ENCODE measurements around the gene DGCR6L.

The DGCR6L gene

DNA sequence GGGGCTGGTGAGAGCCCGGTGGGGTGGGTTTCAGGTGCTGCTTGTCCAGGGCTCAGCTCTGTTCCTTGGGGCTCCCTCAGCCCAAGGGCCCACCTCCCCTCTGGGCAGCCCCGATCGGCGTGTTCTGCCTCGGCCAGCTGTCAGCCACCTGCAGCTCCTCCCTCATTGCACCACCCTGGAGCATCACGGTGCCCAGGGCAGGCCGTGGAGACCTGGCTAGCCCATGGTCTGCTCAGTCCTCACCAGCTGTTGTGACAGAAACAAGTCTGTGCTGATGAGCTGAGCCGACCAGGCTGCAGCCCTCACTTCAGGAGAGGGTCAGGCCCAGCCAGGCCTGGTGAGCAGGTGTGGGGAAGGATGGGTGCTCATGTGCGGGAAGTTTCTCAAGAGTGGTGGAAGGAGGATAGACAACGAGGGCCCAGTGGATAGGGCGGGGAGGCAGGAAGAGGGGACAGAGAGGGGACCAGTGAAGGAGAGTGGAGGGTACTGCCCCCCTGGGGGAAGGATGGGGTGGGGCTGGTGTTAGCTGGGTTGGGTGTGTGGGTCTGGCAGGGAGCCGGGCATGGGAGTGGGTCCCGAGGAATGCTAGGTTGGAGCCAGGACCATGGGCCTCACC, 35.3 kb downstream of the DGCR6L start:
- no peak for ATAC-seq
- no peak for TF ChIP-seq BACH2 (CRISPR knock-in tag; IDR thresholded peaks at IDR 0.05; ENCODE audit: borderline replicate concordance)
- TF ChIP-seq, protein P1, sequence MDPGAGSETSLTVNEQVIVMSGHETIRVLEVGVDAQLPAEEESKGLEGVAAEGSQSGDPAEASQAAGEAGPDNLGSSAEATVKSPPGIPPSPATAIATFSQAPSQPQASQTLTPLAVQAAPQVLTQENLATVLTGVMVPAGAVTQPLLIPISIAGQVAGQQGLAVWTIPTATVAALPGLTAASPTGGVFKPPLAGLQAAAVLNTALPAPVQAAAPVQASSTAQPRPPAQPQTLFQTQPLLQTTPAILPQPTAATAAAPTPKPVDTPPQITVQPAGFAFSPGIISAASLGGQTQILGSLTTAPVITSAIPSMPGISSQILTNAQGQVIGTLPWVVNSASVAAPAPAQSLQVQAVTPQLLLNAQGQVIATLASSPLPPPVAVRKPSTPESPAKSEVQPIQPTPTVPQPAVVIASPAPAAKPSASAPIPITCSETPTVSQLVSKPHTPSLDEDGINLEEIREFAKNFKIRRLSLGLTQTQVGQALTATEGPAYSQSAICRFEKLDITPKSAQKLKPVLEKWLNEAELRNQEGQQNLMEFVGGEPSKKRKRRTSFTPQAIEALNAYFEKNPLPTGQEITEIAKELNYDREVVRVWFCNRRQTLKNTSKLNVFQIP (CRISPR knock-in tag; IDR thresholded peaks at IDR 0.05; ENCODE audit: borderline replicate concordance, low read depth), result no peak
- no peak for TF ChIP-seq SNAI2 (CRISPR knock-in tag; IDR thresholded peaks at IDR 0.05)
- TF ChIP-seq, protein P2, sequence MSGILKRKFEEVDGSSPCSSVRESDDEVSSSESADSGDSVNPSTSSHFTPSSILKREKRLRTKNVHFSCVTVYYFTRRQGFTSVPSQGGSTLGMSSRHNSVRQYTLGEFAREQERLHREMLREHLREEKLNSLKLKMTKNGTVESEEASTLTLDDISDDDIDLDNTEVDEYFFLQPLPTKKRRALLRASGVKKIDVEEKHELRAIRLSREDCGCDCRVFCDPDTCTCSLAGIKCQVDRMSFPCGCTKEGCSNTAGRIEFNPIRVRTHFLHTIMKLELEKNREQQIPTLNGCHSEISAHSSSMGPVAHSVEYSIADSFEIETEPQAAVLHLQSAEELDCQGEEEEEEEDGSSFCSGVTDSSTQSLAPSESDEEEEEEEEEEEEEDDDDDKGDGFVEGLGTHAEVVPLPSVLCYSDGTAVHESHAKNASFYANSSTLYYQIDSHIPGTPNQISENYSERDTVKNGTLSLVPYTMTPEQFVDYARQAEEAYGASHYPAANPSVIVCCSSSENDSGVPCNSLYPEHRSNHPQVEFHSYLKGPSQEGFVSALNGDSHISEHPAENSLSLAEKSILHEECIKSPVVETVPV (CRISPR knock-in tag; IDR thresholded peaks at IDR 0.05), result no peak
- TF ChIP-seq GLIS3 (CRISPR knock-in tag; IDR thresholded peaks at IDR 0.05), result no peak
- no peak for TF ChIP-seq ZC3H10 (CRISPR knock-in tag; IDR thresholded peaks at IDR 0.05)
- no peak for TF ChIP-seq ZNF8 (CRISPR knock-in tag; IDR thresholded peaks at IDR 0.05)
- TF ChIP-seq ZNF70 (CRISPR knock-in tag; IDR thresholded peaks at IDR 0.05), result no peak
- no peak for TF ChIP-seq ARNTL (CRISPR knock-in tag; IDR thresholded peaks at IDR 0.05; ENCODE audit: borderline replicate concordance, low read depth)
- no peak for TF ChIP-seq OSR1 (CRISPR knock-in tag; IDR thresholded peaks at IDR 0.05)
- TF ChIP-seq, protein P3, sequence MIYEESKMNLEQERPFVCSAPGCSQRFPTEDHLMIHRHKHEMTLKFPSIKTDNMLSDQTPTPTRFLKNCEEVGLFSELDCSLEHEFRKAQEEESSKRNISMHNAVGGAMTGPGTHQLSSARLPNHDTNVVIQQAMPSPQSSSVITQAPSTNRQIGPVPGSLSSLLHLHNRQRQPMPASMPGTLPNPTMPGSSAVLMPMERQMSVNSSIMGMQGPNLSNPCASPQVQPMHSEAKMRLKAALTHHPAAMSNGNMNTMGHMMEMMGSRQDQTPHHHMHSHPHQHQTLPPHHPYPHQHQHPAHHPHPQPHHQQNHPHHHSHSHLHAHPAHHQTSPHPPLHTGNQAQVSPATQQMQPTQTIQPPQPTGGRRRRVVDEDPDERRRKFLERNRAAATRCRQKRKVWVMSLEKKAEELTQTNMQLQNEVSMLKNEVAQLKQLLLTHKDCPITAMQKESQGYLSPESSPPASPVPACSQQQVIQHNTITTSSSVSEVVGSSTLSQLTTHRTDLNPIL (CRISPR knock-in tag; IDR thresholded peaks at IDR 0.05; ENCODE audit: low read depth), result no peak
- no peak for TF ChIP-seq CSDC2 (CRISPR knock-in tag; IDR thresholded peaks at IDR 0.05)

DNA sequence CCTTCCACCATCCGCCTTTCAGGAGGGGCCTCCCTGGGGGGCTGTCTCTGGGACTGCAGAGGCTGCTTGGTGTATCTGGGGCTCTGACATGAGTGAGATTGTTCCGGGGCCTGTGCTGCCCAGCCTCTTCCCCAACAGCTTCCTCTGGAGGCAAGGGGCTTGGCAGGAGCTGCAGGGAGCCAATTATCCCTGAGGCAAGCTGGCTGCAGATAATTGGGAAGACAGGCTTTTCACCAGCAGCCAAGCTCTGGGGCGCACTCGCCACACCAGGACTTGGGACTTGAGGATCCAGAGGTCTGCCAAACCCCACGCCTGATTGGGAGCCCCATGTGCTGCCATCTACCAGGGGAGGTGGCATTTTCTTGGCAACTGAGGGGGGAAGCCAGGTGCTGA, 36.2 kb downstream of the DGCR6L start:
- ATAC-seq, result no peak
- no peak for TF ChIP-seq ZNF70 (CRISPR knock-in tag; IDR thresholded peaks at IDR 0.05)
- TF ChIP-seq, protein P4, sequence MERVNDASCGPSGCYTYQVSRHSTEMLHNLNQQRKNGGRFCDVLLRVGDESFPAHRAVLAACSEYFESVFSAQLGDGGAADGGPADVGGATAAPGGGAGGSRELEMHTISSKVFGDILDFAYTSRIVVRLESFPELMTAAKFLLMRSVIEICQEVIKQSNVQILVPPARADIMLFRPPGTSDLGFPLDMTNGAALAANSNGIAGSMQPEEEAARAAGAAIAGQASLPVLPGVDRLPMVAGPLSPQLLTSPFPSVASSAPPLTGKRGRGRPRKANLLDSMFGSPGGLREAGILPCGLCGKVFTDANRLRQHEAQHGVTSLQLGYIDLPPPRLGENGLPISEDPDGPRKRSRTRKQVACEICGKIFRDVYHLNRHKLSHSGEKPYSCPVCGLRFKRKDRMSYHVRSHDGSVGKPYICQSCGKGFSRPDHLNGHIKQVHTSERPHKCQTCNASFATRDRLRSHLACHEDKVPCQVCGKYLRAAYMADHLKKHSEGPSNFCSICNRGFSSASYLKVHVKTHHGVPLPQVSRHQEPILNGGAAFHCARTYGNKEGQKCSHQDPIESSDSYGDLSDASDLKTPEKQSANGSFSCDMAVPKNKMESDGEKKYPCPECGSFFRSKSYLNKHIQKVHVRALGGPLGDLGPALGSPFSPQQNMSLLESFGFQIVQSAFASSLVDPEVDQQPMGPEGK (CRISPR knock-in tag; IDR thresholded peaks at IDR 0.05; ENCODE audit: borderline replicate concordance), result no peak
- TF ChIP-seq GLIS3 (CRISPR knock-in tag; IDR thresholded peaks at IDR 0.05), result no peak
- TF ChIP-seq SNAI2 (CRISPR knock-in tag; IDR thresholded peaks at IDR 0.05), result no peak
- no peak for TF ChIP-seq ZFP30 (CRISPR knock-in tag; IDR thresholded peaks at IDR 0.05)

DNA sequence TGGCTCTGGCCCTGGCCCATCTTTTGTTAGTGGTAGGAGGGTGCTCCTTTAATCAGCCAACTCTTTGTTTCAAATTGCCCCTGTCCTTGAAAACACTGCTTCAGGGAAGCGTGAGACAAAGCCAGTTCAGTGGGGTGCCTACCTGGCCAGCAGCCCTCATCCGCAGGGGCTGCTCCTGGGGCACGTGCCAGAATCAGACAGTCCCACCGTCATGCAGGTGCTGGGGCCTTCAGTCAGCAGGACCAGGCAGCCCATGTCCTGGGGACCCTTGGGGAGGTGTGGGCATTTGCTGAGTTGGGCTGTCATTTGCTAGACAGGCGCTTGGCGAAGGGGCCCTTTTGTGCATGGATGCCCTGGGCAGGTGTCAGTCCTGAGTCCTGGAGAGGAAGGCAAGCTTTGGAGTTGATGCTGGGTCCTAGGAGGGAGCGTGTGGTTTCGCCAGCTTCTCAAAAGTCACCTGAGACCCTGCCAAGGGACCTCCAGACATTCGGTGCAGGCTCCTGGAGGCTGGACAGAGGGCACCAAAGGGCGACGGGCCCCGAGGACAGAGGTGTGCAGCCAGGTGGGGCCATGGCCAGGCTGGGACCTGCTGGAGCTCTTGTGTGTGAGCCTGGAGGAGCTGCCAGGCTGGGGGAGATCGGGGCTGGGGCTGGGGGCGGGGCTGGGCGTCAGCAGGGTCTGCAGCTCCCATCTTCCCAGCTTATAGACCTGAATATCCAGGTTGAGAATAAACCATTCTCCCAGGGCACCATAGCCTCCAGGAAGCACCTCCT, 36.8 kb downstream of the DGCR6L start:
- no peak for ATAC-seq
- TF ChIP-seq TOX (CRISPR knock-in tag; IDR thresholded peaks at IDR 0.05; ENCODE audit: borderline replicate concordance), result no peak
- TF ChIP-seq, protein P4 (CRISPR knock-in tag; IDR thresholded peaks at IDR 0.05; ENCODE audit: borderline replicate concordance), result no peak
- TF ChIP-seq ESRRG (CRISPR knock-in tag; IDR thresholded peaks at IDR 0.05), result no peak
- TF ChIP-seq BACH2 (CRISPR knock-in tag; IDR thresholded peaks at IDR 0.05; ENCODE audit: borderline replicate concordance), result no peak
- no peak for TF ChIP-seq ISL1 (CRISPR knock-in tag; IDR thresholded peaks at IDR 0.05)
- no peak for TF ChIP-seq GLIS3 (CRISPR knock-in tag; IDR thresholded peaks at IDR 0.05)
- no peak for TF ChIP-seq ZNF565 (CRISPR knock-in tag; conservative IDR thresholded peaks at IDR 0.05; ENCODE audit: low read depth)
- TF ChIP-seq ARNTL (CRISPR knock-in tag; IDR thresholded peaks at IDR 0.05; ENCODE audit: borderline replicate concordance, low read depth), result no peak
- no peak for TF ChIP-seq SNAI2 (CRISPR knock-in tag; IDR thresholded peaks at IDR 0.05)
- TF ChIP-seq TCF4 (CRISPR knock-in tag; IDR thresholded peaks at IDR 0.05; ENCODE audit: borderline replicate concordance), result no peak
- TF ChIP-seq ZFP3 (CRISPR knock-in tag; IDR thresholded peaks at IDR 0.05), result no peak
- TF ChIP-seq, protein P5, sequence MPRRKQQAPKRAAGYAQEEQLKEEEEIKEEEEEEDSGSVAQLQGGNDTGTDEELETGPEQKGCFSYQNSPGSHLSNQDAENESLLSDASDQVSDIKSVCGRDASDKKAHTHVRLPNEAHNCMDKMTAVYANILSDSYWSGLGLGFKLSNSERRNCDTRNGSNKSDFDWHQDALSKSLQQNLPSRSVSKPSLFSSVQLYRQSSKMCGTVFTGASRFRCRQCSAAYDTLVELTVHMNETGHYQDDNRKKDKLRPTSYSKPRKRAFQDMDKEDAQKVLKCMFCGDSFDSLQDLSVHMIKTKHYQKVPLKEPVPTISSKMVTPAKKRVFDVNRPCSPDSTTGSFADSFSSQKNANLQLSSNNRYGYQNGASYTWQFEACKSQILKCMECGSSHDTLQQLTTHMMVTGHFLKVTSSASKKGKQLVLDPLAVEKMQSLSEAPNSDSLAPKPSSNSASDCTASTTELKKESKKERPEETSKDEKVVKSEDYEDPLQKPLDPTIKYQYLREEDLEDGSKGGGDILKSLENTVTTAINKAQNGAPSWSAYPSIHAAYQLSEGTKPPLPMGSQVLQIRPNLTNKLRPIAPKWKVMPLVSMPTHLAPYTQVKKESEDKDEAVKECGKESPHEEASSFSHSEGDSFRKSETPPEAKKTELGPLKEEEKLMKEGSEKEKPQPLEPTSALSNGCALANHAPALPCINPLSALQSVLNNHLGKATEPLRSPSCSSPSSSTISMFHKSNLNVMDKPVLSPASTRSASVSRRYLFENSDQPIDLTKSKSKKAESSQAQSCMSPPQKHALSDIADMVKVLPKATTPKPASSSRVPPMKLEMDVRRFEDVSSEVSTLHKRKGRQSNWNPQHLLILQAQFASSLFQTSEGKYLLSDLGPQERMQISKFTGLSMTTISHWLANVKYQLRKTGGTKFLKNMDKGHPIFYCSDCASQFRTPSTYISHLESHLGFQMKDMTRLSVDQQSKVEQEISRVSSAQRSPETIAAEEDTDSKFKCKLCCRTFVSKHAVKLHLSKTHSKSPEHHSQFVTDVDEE (CRISPR knock-in tag; IDR thresholded peaks at IDR 0.05), result no peak
- TF ChIP-seq, protein P2 (CRISPR knock-in tag; IDR thresholded peaks at IDR 0.05), result no peak
- TF ChIP-seq PPARA (CRISPR knock-in tag; IDR thresholded peaks at IDR 0.05; ENCODE audit: borderline replicate concordance), result no peak
- no peak for TF ChIP-seq RARB (CRISPR knock-in tag; IDR thresholded peaks at IDR 0.05)
- TF ChIP-seq OSR1 (CRISPR knock-in tag; IDR thresholded peaks at IDR 0.05), result no peak
- TF ChIP-seq ZFP30 (CRISPR knock-in tag; IDR thresholded peaks at IDR 0.05), result no peak

All from SK-N-SH treated with all-trans-retinoic acid at 6 μM for 48 hours (cell line).